ENCODE results near the gene RAP1GAP2. TPM values are rescaled to one million over a fixed set of nuclear protein-coding genes. Genes with fewer than 3 reads are reported as not detected.

Gene RAP1GAP2
- total RNA-seq, 1 donor from 2014 or later: 0.34 TPM

GRCh38 chr17:2892305-2892971, 96.2 kb downstream of the RAP1GAP2 start:
- Mint-ChIP-seq H3K27ac (no peak overlapping the region), H3K36me3 (ENCODE audit: low read depth) (no peaks in the 10 kb centered on the region), H3K27me3 (ENCODE audit: insufficient read depth) (no peaks in the 10 kb centered on the region), H3K4me3 (no peak overlapping the region), H3K4me1 (ENCODE audit: low read depth) (no peaks in the 10 kb centered on the region), H3K9me3 (no peaks in the 10 kb centered on the region)
- DNase-seq (ENCODE audit: low spot score): no peak
- intact Hi-C loops (cut with micrococcal nuclease): no loop called here

GRCh38 chr17:2893422-2893914, 97.2 kb downstream of the RAP1GAP2 start:
- Mint-ChIP-seq H3K27me3 (ENCODE audit: insufficient read depth) (no peaks in the 10 kb centered on the region), H3K36me3 (ENCODE audit: low read depth) (no peaks in the 10 kb centered on the region), H3K9me3 (no peaks in the 10 kb centered on the region), H3K4me3 (no peak overlapping the region), H3K27ac (no peak overlapping the region), H3K4me1 (ENCODE audit: low read depth) (no peaks in the 10 kb centered on the region)
- no peak for DNase-seq (ENCODE audit: low spot score)
- intact Hi-C loops (cut with micrococcal nuclease): no loop called here

- Mint-ChIP-seq H3K9me3 (no peaks in the 10 kb centered on the region), H3K4me1 (ENCODE audit: low read depth) (no peaks in the 10 kb centered on the region), H3K27me3 (ENCODE audit: insufficient read depth) (no peaks in the 10 kb centered on the region), H3K4me3 (no peak overlapping the region), H3K27ac (no peak overlapping the region), H3K36me3 (ENCODE audit: low read depth) (no peaks in the 10 kb centered on the region)
- intact Hi-C loops (cut with micrococcal nuclease): no loop called here
- no peak for DNase-seq (ENCODE audit: low spot score)
These were observed 98.5 kb downstream of the RAP1GAP2 start for GRCh38 chr17:2894782-2895181.

GRCh38 chr17:2897605-2898004, 101.4 kb downstream of the RAP1GAP2 start:
- H3K36me3 Mint-ChIP-seq (ENCODE audit: low read depth): no peaks in the 10 kb centered on the region
- no peaks in the 10 kb centered on the region for H3K9me3 Mint-ChIP-seq
- intact Hi-C loops (cut with micrococcal nuclease): no loop called here
- H3K4me1 Mint-ChIP-seq (ENCODE audit: low read depth): no peaks in the 10 kb centered on the region
- no peak for DNase-seq (ENCODE audit: low spot score)
- H3K27ac Mint-ChIP-seq: no peak overlapping the region
- H3K4me3 Mint-ChIP-seq: no peak overlapping the region
- H3K27me3 Mint-ChIP-seq (ENCODE audit: insufficient read depth): no peaks in the 10 kb centered on the region

GRCh38 chr17:2898255-2898926, 102.2 kb downstream of the RAP1GAP2 start:
- DNase-seq (ENCODE audit: low spot score): no peak
- Mint-ChIP-seq H3K27me3 (ENCODE audit: insufficient read depth) (no peaks in the 10 kb centered on the region), H3K4me3 (no peak overlapping the region), H3K4me1 (ENCODE audit: low read depth) (no peaks in the 10 kb centered on the region), H3K9me3 (no peaks in the 10 kb centered on the region), H3K36me3 (ENCODE audit: low read depth) (no peaks in the 10 kb centered on the region), H3K27ac (no peak overlapping the region)
- intact Hi-C loops (cut with micrococcal nuclease): no loop called here

GRCh38 chr17:2899906-2900305, 103.7 kb downstream of the RAP1GAP2 start:
- H3K4me3 Mint-ChIP-seq: no peak overlapping the region
- H3K9me3 Mint-ChIP-seq: no peaks in the 10 kb centered on the region
- H3K27ac Mint-ChIP-seq: no peak overlapping the region
- intact Hi-C loops (cut with micrococcal nuclease): no loop called here
- H3K27me3 Mint-ChIP-seq (ENCODE audit: insufficient read depth): no peaks in the 10 kb centered on the region
- H3K4me1 Mint-ChIP-seq (ENCODE audit: low read depth): no peaks in the 10 kb centered on the region
- DNase-seq (ENCODE audit: low spot score): no peak
- no peaks in the 10 kb centered on the region for H3K36me3 Mint-ChIP-seq (ENCODE audit: low read depth)

GRCh38 chr17:2900842-2901241, 104.6 kb downstream of the RAP1GAP2 start:
- H3K27ac Mint-ChIP-seq: no peak overlapping the region
- no peaks in the 10 kb centered on the region for H3K27me3 Mint-ChIP-seq (ENCODE audit: insufficient read depth)
- no peaks in the 10 kb centered on the region for H3K36me3 Mint-ChIP-seq (ENCODE audit: low read depth)
- no peaks in the 10 kb centered on the region for H3K4me1 Mint-ChIP-seq (ENCODE audit: low read depth)
- no peak for DNase-seq (ENCODE audit: low spot score)
- intact Hi-C loops (cut with micrococcal nuclease): no loop called here
- H3K9me3 Mint-ChIP-seq: no peaks in the 10 kb centered on the region
- no peak overlapping the region for H3K4me3 Mint-ChIP-seq

- H3K4me1 Mint-ChIP-seq (ENCODE audit: low read depth): no peaks in the 10 kb centered on the region
- H3K27ac Mint-ChIP-seq: no peak overlapping the region
- intact Hi-C loops (cut with micrococcal nuclease): no loop called here
- DNase-seq (ENCODE audit: low spot score): no peak
- H3K9me3 Mint-ChIP-seq: peaks cover under 1% of the 10 kb centered on the region
- no peaks in the 10 kb centered on the region for H3K27me3 Mint-ChIP-seq (ENCODE audit: insufficient read depth)
- no peak overlapping the region for H3K4me3 Mint-ChIP-seq
- H3K36me3 Mint-ChIP-seq (ENCODE audit: low read depth): no peaks in the 10 kb centered on the region
These were observed 105.3 kb downstream of the RAP1GAP2 start for GRCh38 chr17:2901582-2901981.

GRCh38 chr17:2902546-2902945, 106.3 kb downstream of the RAP1GAP2 start:
- peaks cover 7% of the 10 kb centered on the region for H3K36me3 Mint-ChIP-seq (ENCODE audit: low read depth)
- H3K4me3 Mint-ChIP-seq: no peak overlapping the region
- H3K9me3 Mint-ChIP-seq: peaks cover 9% of the 10 kb centered on the region
- H3K27me3 Mint-ChIP-seq (ENCODE audit: insufficient read depth): no peaks in the 10 kb centered on the region
- intact Hi-C loops (cut with micrococcal nuclease): no loop called here
- H3K27ac Mint-ChIP-seq: no peak overlapping the region
- no peak for DNase-seq (ENCODE audit: low spot score)
- no peaks in the 10 kb centered on the region for H3K4me1 Mint-ChIP-seq (ENCODE audit: low read depth)

GRCh38 chr17:2903193-2903974, 107.1 kb downstream of the RAP1GAP2 start:
- Mint-ChIP-seq H3K4me3 (no peak overlapping the region), H3K27me3 (ENCODE audit: insufficient read depth) (no peaks in the 10 kb centered on the region), H3K36me3 (ENCODE audit: low read depth) (peaks cover 7% of the 10 kb centered on the region), H3K27ac (no peak overlapping the region), H3K4me1 (ENCODE audit: low read depth) (no peaks in the 10 kb centered on the region), H3K9me3 (peaks cover 9% of the 10 kb centered on the region)
- no peak for DNase-seq (ENCODE audit: low spot score)
- intact Hi-C loops (cut with micrococcal nuclease): no loop called here

GRCh38 chr17:2904135-2904534, 107.9 kb downstream of the RAP1GAP2 start:
- intact Hi-C loops (cut with micrococcal nuclease): no loop called here
- peaks cover 9% of the 10 kb centered on the region for H3K36me3 Mint-ChIP-seq (ENCODE audit: low read depth)
- H3K9me3 Mint-ChIP-seq: peaks cover 9% of the 10 kb centered on the region
- no peaks in the 10 kb centered on the region for H3K4me1 Mint-ChIP-seq (ENCODE audit: low read depth)
- no peak overlapping the region for H3K4me3 Mint-ChIP-seq
- DNase-seq (ENCODE audit: low spot score): no peak
- H3K27me3 Mint-ChIP-seq (ENCODE audit: insufficient read depth): no peaks in the 10 kb centered on the region
- H3K27ac Mint-ChIP-seq: no peak overlapping the region

GRCh38 chr17:2905269-2905668, 109.0 kb downstream of the RAP1GAP2 start:
- Mint-ChIP-seq H3K4me3 (no peak overlapping the region), H3K4me1 (ENCODE audit: low read depth) (no peaks in the 10 kb centered on the region), H3K27ac (no peak overlapping the region), H3K36me3 (ENCODE audit: low read depth) (peaks cover 9% of the 10 kb centered on the region), H3K27me3 (ENCODE audit: insufficient read depth) (no peaks in the 10 kb centered on the region), H3K9me3 (peaks cover 9% of the 10 kb centered on the region)
- intact Hi-C loops (cut with micrococcal nuclease): no loop called here
- no peak for DNase-seq (ENCODE audit: low spot score)

All from activated T-helper 1 cell treated with anti-CD3 and anti-CD28 coated beads, Interleukin-12 subunit alpha, Interleukin-12 subunit beta, Interleukin-2, Interleukin-4 antibody, amounts not matched to agents 30 ng/mL and 10 ng/mL and 1 ng/mL, durations not matched to agents 14 hours and 24 hours and 36 hours (primary cell).